ENCODE measurements around the gene KLF7.

DNA sequence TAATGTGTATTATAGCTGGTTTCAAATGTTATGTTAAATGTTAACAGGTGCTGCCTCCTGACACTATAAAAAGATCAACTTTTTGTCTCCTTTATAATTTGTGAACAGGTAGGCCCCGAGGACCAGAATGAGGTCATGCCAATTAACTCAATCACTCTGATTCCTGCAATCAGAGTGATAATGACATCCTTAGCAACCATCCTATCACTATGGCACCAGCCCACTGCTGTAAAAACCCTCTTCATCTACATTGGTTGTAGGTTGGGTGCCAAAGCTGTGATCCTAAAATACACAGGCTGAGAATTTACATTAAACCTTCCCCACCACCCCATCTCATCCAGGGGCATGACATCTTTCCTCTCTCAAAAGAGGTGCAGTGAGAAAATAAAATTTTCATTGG is 122.9 kb downstream of the KLF7 start:
- TF ChIP-seq SRSF1 (IDR thresholded peaks at IDR 0.05; ENCODE audit: low read depth, low read length) (no peak), POLR2A (conservative IDR thresholded peaks at IDR 0.05) (no peak), PCBP1 (IDR thresholded peaks at IDR 0.05; ENCODE audit: low read depth, low read length, poor library complexity, severe bottlenecking) (no peak), FOXK1 (CRISPR knock-in tag; IDR thresholded peaks at IDR 0.05; ENCODE audit: borderline replicate concordance) (no peak), MEF2A (IDR thresholded peaks at IDR 0.05; ENCODE audit: control insufficient read depth, low read depth, low read length) (no peak), SMAD3 (CRISPR knock-in tag; conservative IDR thresholded peaks at IDR 0.05) (no peak), ZNF347 (CRISPR knock-in tag; IDR thresholded peaks at IDR 0.05; ENCODE audit: low read depth) (no peak), HCFC1 (IDR thresholded peaks at IDR 0.05; ENCODE audit: low read depth, low read length) (no peak)
- TF ChIP-seq, protein P1, sequence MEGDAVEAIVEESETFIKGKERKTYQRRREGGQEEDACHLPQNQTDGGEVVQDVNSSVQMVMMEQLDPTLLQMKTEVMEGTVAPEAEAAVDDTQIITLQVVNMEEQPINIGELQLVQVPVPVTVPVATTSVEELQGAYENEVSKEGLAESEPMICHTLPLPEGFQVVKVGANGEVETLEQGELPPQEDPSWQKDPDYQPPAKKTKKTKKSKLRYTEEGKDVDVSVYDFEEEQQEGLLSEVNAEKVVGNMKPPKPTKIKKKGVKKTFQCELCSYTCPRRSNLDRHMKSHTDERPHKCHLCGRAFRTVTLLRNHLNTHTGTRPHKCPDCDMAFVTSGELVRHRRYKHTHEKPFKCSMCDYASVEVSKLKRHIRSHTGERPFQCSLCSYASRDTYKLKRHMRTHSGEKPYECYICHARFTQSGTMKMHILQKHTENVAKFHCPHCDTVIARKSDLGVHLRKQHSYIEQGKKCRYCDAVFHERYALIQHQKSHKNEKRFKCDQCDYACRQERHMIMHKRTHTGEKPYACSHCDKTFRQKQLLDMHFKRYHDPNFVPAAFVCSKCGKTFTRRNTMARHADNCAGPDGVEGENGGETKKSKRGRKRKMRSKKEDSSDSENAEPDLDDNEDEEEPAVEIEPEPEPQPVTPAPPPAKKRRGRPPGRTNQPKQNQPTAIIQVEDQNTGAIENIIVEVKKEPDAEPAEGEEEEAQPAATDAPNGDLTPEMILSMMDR (IDR thresholded peaks at IDR 0.05 in 2 of 3, conservative IDR thresholded peaks at IDR 0.05 in 1 of 3; ENCODE audit: insufficient read depth in 2 of 3, low read depth in 1 of 3, low read length in 3 of 3) = no peak
